Measurements from ENCODE around the gene WDR59. TPM values are rescaled to one million over a fixed set of nuclear protein-coding genes. Genes with fewer than 3 reads are reported as not detected.

Gene WDR59
- total RNA-seq, 3 donors from 2014 or later, result 21.8 to 61.0 (median 43.6) TPM

- intact Hi-C loops (cut with DNase I; ENCODE audit: low total_unique reads), result no loop called here
- TF ChIP-seq POLR2A (IDR thresholded peaks at IDR 0.05), result no peak
- TF ChIP-seq POLR2AphosphoS5 (IDR thresholded peaks at IDR 0.05), result no peak
- no peak for TF ChIP-seq CTCF (IDR thresholded peaks at IDR 0.05)
Observed at GRCh38 chr16:74944466-74944865, 40.5 kb downstream of the WDR59 start.

GRCh38 chr16:74942977-74943918 lies 41.7 kb downstream of the WDR59 start:
- H3K4me1 ChIP-seq, result no peaks in the 10 kb centered on the region
- H3K9me3 ChIP-seq, result no peaks in the 10 kb centered on the region
- DNase-seq (ENCODE audit: low spot score in 2 of 2), result no peak
- no peak for TF ChIP-seq POLR2A (IDR thresholded peaks at IDR 0.05)
- no peak for TF ChIP-seq CTCF (IDR thresholded peaks at IDR 0.05)
- TF ChIP-seq POLR2AphosphoS5 (IDR thresholded peaks at IDR 0.05), result no peak
- no peaks in the 10 kb centered on the region for H3K27me3 ChIP-seq
- H3K27ac ChIP-seq, result no peak overlapping the region
- intact Hi-C loops (cut with DNase I; ENCODE audit: low total_unique reads), result no loop called here
- H3K4me3 ChIP-seq, result no peak overlapping the region
- no peaks in the 10 kb centered on the region for H3K36me3 ChIP-seq

More at GRCh38 chr16:74944466-74944865, 40.5 kb downstream of the WDR59 start:
- H3K36me3 ChIP-seq, result no peaks in the 10 kb centered on the region
- no peaks in the 10 kb centered on the region for H3K27me3 ChIP-seq
- no peak overlapping the region for H3K27ac ChIP-seq
- H3K4me1 ChIP-seq, result no peaks in the 10 kb centered on the region
- no peak overlapping the region for H3K4me3 ChIP-seq
- no peaks in the 10 kb centered on the region for H3K9me3 ChIP-seq
- no peak for DNase-seq (ENCODE audit: low spot score in 2 of 2)

GRCh38 chr16:74942566-74942965 lies 42.4 kb downstream of the WDR59 start:
- no peaks in the 10 kb centered on the region for H3K27me3 ChIP-seq
- no peaks in the 10 kb centered on the region for H3K36me3 ChIP-seq
- H3K27ac ChIP-seq, result no peak overlapping the region
- intact Hi-C loops (cut with DNase I; ENCODE audit: low total_unique reads), result no loop called here
- no peaks in the 10 kb centered on the region for H3K9me3 ChIP-seq
- H3K4me3 ChIP-seq, result no peak overlapping the region
- no peak for TF ChIP-seq CTCF (IDR thresholded peaks at IDR 0.05)
- no peak for TF ChIP-seq POLR2A (IDR thresholded peaks at IDR 0.05)
- TF ChIP-seq POLR2AphosphoS5 (IDR thresholded peaks at IDR 0.05), result no peak
- H3K4me1 ChIP-seq, result no peaks in the 10 kb centered on the region
- no peak for DNase-seq (ENCODE audit: low spot score in 2 of 2)

GRCh38 chr16:74939688-74940087 lies 45.2 kb downstream of the WDR59 start:
- Histone ChIP-seq H3K36me3 (no peaks in the 10 kb centered on the region), H3K27me3 (no peaks in the 10 kb centered on the region), H3K4me1 (no peaks in the 10 kb centered on the region), H3K4me3 (no peak overlapping the region), H3K9me3 (no peaks in the 10 kb centered on the region), H3K27ac (no peak overlapping the region)
- DNase-seq (ENCODE audit: low spot score in 2 of 2), result no peak
- TF ChIP-seq POLR2AphosphoS5 (IDR thresholded peaks at IDR 0.05) (no peak), CTCF (IDR thresholded peaks at IDR 0.05) (no peak), POLR2A (IDR thresholded peaks at IDR 0.05) (no peak)
- intact Hi-C loops (cut with DNase I; ENCODE audit: low total_unique reads), result no loop called here

- no peaks in the 10 kb centered on the region for H3K9me3 ChIP-seq
- no peak overlapping the region for H3K4me3 ChIP-seq
- no peaks in the 10 kb centered on the region for H3K36me3 ChIP-seq
- no peak for DNase-seq (ENCODE audit: low spot score in 2 of 2)
- H3K27ac ChIP-seq, result no peak overlapping the region
- intact Hi-C loops (cut with DNase I; ENCODE audit: low total_unique reads), result no loop called here
- no peaks in the 10 kb centered on the region for H3K4me1 ChIP-seq
- TF ChIP-seq CTCF (IDR thresholded peaks at IDR 0.05), result no peak
- TF ChIP-seq POLR2A (IDR thresholded peaks at IDR 0.05), result no peak
- no peak for TF ChIP-seq POLR2AphosphoS5 (IDR thresholded peaks at IDR 0.05)
- H3K27me3 ChIP-seq, result no peaks in the 10 kb centered on the region
Observed at GRCh38 chr16:74936902-74937560, 47.9 kb downstream of the WDR59 start.
